Measurements from ENCODE around the gene HNRNPUL1. TPM values are rescaled to one million over a fixed set of nuclear protein-coding genes. Genes with fewer than 3 reads are reported as not detected.

HNRNPUL1 gene
- total and polyA plus RNA-seq, 10 of the 15 experiments (the other 5 are each of a cell fraction or from before 2014, with no cell fraction given), result 11.1 to 276 (median 117) TPM

DNA sequence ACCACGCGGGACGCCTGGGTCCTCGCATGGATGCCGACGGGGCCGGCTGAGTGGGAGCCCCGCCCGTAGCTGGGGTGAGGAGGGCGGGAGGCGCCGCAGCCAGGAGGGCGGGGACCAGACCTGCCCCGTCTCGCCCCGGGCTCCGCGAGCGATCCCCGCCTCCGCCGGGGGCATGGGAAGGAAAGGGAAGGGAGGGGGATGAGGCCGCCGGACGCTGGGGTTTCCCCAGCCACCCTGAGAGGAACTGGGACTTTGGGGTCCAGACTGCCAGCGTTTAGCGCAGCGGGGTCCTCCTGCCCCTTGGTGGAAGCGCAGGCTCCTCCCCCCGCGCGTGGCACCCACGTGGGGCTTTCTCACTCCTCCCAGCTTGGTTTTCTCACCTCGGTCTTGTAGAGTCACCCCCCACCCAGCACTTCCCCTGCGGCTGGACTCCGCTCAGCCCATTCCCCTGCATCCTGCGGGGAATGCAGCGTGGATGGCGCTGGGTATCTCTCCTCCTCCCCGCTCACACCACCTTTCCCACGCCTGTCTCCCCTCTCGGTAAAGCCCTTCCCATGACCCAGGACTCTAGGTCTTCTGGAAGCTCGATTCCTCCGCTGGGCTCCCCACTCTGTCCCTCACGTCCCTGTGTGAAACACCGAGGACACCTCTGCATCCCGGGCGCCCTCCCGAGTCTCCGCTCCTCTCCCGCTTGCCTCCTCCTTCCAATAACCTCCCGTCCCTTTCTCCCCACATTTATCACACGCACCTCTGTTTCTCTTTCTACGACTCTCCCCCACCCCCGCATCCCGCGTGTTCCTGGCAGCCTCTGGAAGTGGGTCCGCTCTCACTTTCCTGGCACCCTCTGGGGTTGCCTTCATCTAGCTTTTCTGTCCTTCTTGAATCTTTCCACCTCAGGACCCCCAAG is 87.4 kb downstream of the HNRNPUL1 start (continued):
- TF ChIP-seq KDM1A (IDR thresholded peaks at IDR 0.05; ENCODE audit: borderline replicate concordance) (no peak), ZNF207 (IDR thresholded peaks at IDR 0.05; ENCODE audit: borderline replicate concordance) (no peak), LARP7 (IDR thresholded peaks at IDR 0.05) (no peak), MTA3 (IDR thresholded peaks at IDR 0.05; ENCODE audit: borderline replicate concordance, low read length) (no peak), ZNF384 (IDR thresholded peaks at IDR 0.05; ENCODE audit: borderline replicate concordance, low read depth, low read length) (no peak), MEF2B (IDR thresholded peaks at IDR 0.05; ENCODE audit: partially characterized antibody, poor library complexity, severe bottlenecking) (no peak), NFYB (IDR thresholded peaks at IDR 0.05; ENCODE audit: insufficient read depth, low read depth, low read length) (no peak), EED (IDR thresholded peaks at IDR 0.05; ENCODE audit: low read depth) (peak; percentile 79), CHD2 (IDR thresholded peaks at IDR 0.05; ENCODE audit: borderline replicate concordance, low read depth, low read length) (no peak), SIX5 (IDR thresholded peaks at IDR 0.05; ENCODE audit: low read depth, low read length, severe bottlenecking) (no peak), MYB (IDR thresholded peaks at IDR 0.05; ENCODE audit: borderline replicate concordance, low read depth, low read length) (no peak), NBN (IDR thresholded peaks at IDR 0.05) (0 out of 2 replicates have a peak, but pooled peaks have one; percentile 33), NFYA (IDR thresholded peaks at IDR 0.05; ENCODE audit: borderline replicate concordance, low read depth, low read length) (no peak), NRF1 (conservative IDR thresholded peaks at IDR 0.05; ENCODE audit: low read depth, low read length) (0 out of 2 replicates have a peak, but pooled peaks have one; percentile 14), SP1 (IDR thresholded peaks at IDR 0.05; ENCODE audit: low read depth, low read length) (peak; percentile 41), KLF5 (IDR thresholded peaks at IDR 0.05; ENCODE audit: partially characterized antibody) (no peak), JUND (IDR thresholded peaks at IDR 0.05; ENCODE audit: low read depth, low read length) (no peak)
- TF ChIP-seq, protein P1, sequence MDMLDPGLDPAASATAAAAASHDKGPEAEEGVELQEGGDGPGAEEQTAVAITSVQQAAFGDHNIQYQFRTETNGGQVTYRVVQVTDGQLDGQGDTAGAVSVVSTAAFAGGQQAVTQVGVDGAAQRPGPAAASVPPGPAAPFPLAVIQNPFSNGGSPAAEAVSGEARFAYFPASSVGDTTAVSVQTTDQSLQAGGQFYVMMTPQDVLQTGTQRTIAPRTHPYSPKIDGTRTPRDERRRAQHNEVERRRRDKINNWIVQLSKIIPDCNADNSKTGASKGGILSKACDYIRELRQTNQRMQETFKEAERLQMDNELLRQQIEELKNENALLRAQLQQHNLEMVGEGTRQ (IDR thresholded peaks at IDR 0.05; ENCODE audit: borderline replicate concordance, low read depth, low read length), result peak; percentile 65
- TF ChIP-seq, protein P2, sequence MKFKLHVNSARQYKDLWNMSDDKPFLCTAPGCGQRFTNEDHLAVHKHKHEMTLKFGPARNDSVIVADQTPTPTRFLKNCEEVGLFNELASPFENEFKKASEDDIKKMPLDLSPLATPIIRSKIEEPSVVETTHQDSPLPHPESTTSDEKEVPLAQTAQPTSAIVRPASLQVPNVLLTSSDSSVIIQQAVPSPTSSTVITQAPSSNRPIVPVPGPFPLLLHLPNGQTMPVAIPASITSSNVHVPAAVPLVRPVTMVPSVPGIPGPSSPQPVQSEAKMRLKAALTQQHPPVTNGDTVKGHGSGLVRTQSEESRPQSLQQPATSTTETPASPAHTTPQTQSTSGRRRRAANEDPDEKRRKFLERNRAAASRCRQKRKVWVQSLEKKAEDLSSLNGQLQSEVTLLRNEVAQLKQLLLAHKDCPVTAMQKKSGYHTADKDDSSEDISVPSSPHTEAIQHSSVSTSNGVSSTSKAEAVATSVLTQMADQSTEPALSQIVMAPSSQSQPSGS (IDR thresholded peaks at IDR 0.05; ENCODE audit: low read length), result no peak
- TF ChIP-seq, protein P3, sequence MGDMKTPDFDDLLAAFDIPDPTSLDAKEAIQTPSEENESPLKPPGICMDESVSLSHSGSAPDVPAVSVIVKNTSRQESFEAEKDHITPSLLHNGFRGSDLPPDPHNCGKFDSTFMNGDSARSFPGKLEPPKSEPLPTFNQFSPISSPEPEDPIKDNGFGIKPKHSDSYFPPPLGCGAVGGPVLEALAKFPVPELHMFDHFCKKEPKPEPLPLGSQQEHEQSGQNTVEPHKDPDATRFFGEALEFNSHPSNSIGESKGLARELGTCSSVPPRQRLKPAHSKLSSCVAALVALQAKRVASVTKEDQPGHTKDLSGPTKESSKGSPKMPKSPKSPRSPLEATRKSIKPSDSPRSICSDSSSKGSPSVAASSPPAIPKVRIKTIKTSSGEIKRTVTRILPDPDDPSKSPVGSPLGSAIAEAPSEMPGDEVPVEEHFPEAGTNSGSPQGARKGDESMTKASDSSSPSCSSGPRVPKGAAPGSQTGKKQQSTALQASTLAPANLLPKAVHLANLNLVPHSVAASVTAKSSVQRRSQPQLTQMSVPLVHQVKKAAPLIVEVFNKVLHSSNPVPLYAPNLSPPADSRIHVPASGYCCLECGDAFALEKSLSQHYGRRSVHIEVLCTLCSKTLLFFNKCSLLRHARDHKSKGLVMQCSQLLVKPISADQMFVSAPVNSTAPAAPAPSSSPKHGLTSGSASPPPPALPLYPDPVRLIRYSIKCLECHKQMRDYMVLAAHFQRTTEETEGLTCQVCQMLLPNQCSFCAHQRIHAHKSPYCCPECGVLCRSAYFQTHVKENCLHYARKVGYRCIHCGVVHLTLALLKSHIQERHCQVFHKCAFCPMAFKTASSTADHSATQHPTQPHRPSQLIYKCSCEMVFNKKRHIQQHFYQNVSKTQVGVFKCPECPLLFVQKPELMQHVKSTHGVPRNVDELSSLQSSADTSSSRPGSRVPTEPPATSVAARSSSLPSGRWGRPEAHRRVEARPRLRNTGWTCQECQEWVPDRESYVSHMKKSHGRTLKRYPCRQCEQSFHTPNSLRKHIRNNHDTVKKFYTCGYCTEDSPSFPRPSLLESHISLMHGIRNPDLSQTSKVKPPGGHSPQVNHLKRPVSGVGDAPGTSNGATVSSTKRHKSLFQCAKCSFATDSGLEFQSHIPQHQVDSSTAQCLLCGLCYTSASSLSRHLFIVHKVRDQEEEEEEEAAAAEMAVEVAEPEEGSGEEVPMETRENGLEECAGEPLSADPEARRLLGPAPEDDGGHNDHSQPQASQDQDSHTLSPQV (IDR thresholded peaks at IDR 0.05), result no peak
- TF ChIP-seq, protein P4, sequence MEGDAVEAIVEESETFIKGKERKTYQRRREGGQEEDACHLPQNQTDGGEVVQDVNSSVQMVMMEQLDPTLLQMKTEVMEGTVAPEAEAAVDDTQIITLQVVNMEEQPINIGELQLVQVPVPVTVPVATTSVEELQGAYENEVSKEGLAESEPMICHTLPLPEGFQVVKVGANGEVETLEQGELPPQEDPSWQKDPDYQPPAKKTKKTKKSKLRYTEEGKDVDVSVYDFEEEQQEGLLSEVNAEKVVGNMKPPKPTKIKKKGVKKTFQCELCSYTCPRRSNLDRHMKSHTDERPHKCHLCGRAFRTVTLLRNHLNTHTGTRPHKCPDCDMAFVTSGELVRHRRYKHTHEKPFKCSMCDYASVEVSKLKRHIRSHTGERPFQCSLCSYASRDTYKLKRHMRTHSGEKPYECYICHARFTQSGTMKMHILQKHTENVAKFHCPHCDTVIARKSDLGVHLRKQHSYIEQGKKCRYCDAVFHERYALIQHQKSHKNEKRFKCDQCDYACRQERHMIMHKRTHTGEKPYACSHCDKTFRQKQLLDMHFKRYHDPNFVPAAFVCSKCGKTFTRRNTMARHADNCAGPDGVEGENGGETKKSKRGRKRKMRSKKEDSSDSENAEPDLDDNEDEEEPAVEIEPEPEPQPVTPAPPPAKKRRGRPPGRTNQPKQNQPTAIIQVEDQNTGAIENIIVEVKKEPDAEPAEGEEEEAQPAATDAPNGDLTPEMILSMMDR (IDR thresholded peaks at IDR 0.05 in 2 of 3, conservative IDR thresholded peaks at IDR 0.05 in 1 of 3; ENCODE audit: control insufficient read depth in 2 of 3, extremely low read depth in 1 of 3, insufficient read depth in 1 of 3, low read depth in 3 of 3, low read length in 3 of 3), result no peak
